ENCODE results near the gene HEPHL1.

DNA sequence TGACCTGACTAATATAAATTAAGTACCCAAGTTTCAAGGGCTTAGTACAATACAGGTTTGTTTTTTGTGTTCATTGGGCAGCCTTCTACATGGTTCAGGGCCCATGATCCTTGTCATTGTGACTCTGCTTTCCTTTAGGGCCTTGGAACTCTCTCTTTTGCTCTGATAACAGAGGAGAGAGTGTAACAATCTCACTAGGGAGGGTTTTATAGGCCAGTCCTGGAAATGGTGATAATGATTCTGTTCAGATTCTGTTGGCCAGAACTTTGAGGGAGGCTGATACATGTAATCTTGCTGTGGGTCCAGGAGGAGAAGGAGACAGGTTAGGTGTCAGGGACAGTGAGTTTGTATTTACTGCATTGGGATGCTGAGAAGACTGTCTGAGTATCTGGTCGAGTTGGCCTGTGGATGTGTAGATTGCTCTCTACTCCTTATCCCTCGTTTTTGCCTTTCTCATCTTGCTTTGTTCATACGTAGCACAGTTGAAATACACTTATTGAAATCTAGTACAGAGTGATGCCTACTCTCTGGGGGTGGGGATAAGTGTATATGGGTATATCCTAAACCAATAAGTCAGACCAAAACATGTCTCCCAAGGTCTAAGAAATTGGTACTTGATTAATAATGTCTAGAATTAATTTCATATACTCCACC lies 37.5 kb upstream of the HEPHL1 start:
- TF ChIP-seq, protein P1, sequence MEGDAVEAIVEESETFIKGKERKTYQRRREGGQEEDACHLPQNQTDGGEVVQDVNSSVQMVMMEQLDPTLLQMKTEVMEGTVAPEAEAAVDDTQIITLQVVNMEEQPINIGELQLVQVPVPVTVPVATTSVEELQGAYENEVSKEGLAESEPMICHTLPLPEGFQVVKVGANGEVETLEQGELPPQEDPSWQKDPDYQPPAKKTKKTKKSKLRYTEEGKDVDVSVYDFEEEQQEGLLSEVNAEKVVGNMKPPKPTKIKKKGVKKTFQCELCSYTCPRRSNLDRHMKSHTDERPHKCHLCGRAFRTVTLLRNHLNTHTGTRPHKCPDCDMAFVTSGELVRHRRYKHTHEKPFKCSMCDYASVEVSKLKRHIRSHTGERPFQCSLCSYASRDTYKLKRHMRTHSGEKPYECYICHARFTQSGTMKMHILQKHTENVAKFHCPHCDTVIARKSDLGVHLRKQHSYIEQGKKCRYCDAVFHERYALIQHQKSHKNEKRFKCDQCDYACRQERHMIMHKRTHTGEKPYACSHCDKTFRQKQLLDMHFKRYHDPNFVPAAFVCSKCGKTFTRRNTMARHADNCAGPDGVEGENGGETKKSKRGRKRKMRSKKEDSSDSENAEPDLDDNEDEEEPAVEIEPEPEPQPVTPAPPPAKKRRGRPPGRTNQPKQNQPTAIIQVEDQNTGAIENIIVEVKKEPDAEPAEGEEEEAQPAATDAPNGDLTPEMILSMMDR (IDR thresholded peaks at IDR 0.05; ENCODE audit: insufficient read depth, low read depth, low read length) = no peak
- TF ChIP-seq EZH2 (IDR thresholded peaks at IDR 0.05; ENCODE audit: insufficient read depth, low read length) = no peak
